HEK293 (cell line): ENCODE data around the gene CHMP6.

Experiments used
- CTCF ChIP-seq: fragments of 450-650 bp; formaldehyde crosslinking; IDR thresholded peaks from 2 replicates; pipeline ENCODE4 v1.5.1; 2016; ENCODE audit warnings: missing biosample characterization, missing genetic modification characterization
- ZNF138 ChIP-seq: fragments of 450-650 bp; formaldehyde crosslinking; IDR thresholded peaks from 2 replicates; pipeline ENCODE4 v1.5.1; 2016; ENCODE audit warnings: missing biosample characterization, missing genetic modification characterization, borderline replicate concordance
- ZNF140 ChIP-seq: fragments of 450-650 bp; formaldehyde crosslinking; IDR thresholded peaks from 2 replicates; pipeline ENCODE4 v1.5.1; 2016; ENCODE audit warnings: missing biosample characterization, missing genetic modification characterization
- ZNF398 ChIP-seq: fragments of 450-650 bp; formaldehyde crosslinking; IDR thresholded peaks from 2 replicates; pipeline ENCODE4 v1.5.1; 2017; ENCODE audit warnings: missing biosample characterization, missing genetic modification characterization
- ZNF449 ChIP-seq: fragments of 450-650 bp; formaldehyde crosslinking; IDR thresholded peaks from 2 replicates; pipeline ENCODE4 v1.5.1; 2017; ENCODE audit warnings: missing biosample characterization, mild to moderate bottlenecking, missing genetic modification characterization, moderate library complexity
- ZNF48 ChIP-seq: fragments of 450-650 bp; formaldehyde crosslinking; IDR thresholded peaks from 2 replicates; pipeline ENCODE4 v1.5.1; 2016; ENCODE audit warnings: missing biosample characterization, missing genetic modification characterization
- ZNF530 ChIP-seq: fragments of 450-650 bp; formaldehyde crosslinking; IDR thresholded peaks from 2 replicates; pipeline ENCODE4 v1.5.1; 2016; ENCODE audit warnings: low read depth, missing biosample characterization, missing genetic modification characterization
- ZNF843 ChIP-seq: fragments of 450-650 bp; formaldehyde crosslinking; IDR thresholded peaks from 2 replicates; pipeline ENCODE4 v1.5.1; 2016; ENCODE audit warnings: missing biosample characterization, missing genetic modification characterization

- no peak for TF ChIP-seq ZNF530
- TF ChIP-seq ZNF398 (tag by site-specific recombination), result no peak
- no peak for TF ChIP-seq ZNF140 (tag by site-specific recombination)
- TF ChIP-seq ZNF138 (tag by site-specific recombination), result no peak
- no peak for TF ChIP-seq ZNF48 (tag by site-specific recombination)
- TF ChIP-seq CTCF (tag by site-specific recombination), result no peak
- TF ChIP-seq ZNF449 (tag by site-specific recombination), result no peak
- no peak for TF ChIP-seq ZNF843
Measured at GRCh38 chr17:80948976-80949450, 42.6 kb upstream of the CHMP6 start.
